IPS-18a (cell line): ENCODE measurements around the gene LRRK2.
"Not testable (repeated sequence)": the region's sequence is repeated elsewhere in the genome, so short reads cannot be mapped to it uniquely, and the experiment has no call there.

Experiments used
- H3K27ac ChIP-seq: one replicate; pipeline ENCODE4 v1.5.1; 2013; ENCODE audit warnings: low read length
- H3K27me3 ChIP-seq: one replicate; pipeline ENCODE4 v1.6.1; 2013; ENCODE audit warnings: mild to moderate bottlenecking, low read length; ENCODE audit not compliant: control insufficient read depth, insufficient read depth
- H3K36me3 ChIP-seq: one replicate; pipeline ENCODE4 v1.6.1; 2013; ENCODE audit warnings: low read depth, low read length; ENCODE audit not compliant: control insufficient read depth
- H3K4me1 ChIP-seq: one replicate; pipeline ENCODE4 v1.6.1; 2013; ENCODE audit warnings: low read depth, low read length; ENCODE audit not compliant: control insufficient read depth
- H3K4me3 ChIP-seq: one replicate; pipeline ENCODE4 v1.5.1; 2013; ENCODE audit warnings: low read length
- H3K9ac ChIP-seq: one replicate; pipeline ENCODE4 v1.6.1; 2013; ENCODE audit warnings: mild to moderate bottlenecking, low read length, moderate library complexity
- H3K9me3 ChIP-seq: one replicate; pipeline ENCODE4 v1.6.1; 2013; ENCODE audit warnings: low read depth, low read length; ENCODE audit not compliant: control insufficient read depth

LRRK2 gene

DNA sequence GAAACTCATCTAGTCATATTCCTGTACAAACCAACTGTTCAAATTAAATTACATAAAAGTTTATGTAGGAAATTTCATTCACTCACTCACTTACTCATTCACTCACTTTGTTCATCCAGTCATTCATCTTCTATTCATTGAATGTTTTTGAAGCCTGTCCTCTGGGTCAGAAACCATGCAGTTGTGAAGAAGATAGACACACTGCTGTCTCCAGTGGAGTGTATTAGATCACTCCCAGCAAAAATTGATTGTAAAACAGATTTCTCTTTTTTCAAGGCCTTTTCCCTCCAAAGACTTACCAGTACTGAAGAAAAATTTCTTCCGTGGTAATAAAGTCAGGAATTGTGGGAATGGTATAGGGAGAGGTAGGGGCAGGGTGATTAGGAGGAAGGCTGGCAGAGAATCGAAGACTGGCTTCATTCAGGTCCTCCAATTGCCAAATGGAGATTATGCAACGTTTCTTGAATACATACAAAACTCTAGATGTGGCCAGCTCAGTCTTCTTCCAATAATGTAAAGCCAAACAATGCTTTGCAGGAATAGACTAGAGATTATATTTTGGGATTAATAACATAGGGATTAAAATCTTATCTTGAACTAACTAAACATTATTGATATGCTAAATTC lies 9.1 kb downstream of the LRRK2 start:
- Histone ChIP-seq H3K4me3 (no peak overlapping the region), H3K27ac (no peak overlapping the region), H3K36me3 (no peaks in the 10 kb centered on the region), H3K9ac (no peak overlapping the region), H3K27me3 (no peaks in the 10 kb centered on the region), H3K4me1 (no peaks in the 10 kb centered on the region), H3K9me3 (no peaks in the 10 kb centered on the region)

DNA sequence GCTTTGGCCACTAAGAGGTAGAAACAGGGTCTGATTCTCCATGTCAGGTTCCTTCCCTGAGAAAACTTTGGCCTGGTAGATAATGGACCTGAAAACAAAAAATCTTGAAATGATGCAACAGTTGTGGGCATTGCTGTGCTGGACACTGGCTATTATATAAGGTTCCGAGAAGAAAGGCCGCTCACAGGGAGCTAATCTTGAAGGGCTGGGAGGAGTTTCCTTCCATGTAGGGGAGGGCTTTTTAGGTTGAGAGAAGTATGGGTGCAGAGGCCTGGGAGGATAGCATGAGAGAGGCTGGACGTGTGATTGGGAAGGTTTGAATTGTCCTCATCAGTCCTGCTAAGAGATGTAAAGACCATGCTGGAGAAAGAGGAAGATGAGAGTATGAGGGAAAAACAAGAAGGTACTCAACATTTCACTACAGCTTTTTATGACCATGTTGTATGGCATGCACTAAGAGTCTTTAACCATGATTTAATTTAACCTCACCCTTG lies 11.6 kb downstream of the LRRK2 start:
- Histone ChIP-seq H3K27me3 (no peaks in the 10 kb centered on the region), H3K9ac (no peak overlapping the region), H3K9me3 (no peaks in the 10 kb centered on the region), H3K27ac (no peak overlapping the region), H3K4me3 (no peak overlapping the region), H3K36me3 (no peaks in the 10 kb centered on the region), H3K4me1 (no peaks in the 10 kb centered on the region)

DNA sequence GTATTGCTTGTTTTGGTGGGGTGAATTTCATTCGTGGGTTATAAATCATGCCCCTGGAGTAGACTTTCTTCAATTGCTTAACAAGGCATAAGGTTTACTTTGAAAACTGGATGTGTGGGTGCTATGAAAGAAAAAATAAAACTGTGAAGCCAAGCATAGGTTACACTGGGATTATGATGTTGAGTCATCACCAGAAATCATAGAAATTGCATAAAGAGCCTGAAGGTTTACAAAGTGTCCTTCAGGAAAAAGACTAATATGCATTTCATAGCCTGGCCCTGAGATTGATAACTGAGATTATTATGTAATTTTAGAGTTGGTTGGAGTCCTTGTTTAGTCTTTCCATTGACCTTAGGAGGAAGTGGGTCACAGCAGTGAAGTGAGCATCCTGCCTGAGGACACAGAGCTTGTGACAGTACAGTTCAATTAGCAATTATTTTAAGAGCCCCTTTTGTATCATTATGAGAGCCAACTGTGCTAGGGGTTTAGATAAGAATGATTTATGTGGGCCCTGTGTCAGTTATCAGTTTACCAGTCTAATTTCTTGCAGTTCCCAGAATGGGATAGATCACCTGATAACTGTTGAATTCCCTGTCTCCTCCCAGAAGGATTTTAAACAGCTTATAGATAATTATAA lies 13.6 kb downstream of the LRRK2 start:
- no peaks in the 10 kb centered on the region for H3K27me3 ChIP-seq
- H3K36me3 ChIP-seq = no peaks in the 10 kb centered on the region
- H3K27ac ChIP-seq = no peak overlapping the region
- no peak overlapping the region for H3K9ac ChIP-seq
- H3K4me1 ChIP-seq = no peaks in the 10 kb centered on the region
- H3K9me3 ChIP-seq = no peaks in the 10 kb centered on the region
- H3K4me3 ChIP-seq = no peak overlapping the region

DNA sequence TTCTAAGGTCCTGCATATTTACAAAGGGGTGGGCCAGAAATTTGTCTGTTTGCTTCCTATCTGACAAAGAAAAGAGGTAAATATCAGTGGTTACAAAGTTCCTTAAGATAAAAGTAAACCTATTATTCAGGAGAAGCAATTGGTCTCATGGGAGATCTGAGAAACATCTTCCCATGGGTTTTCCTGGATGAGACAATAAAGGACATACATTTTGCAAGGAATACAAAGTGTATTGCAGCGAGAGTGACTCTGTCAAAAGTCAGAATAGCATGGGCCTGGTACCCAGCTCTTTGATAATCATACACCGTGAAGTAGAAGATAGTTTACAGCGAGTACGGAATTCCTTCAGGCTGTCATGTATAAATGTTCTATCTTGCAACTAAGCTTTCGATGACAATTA lies 14.2 kb downstream of the LRRK2 start:
- Histone ChIP-seq H3K4me3 (no peak overlapping the region), H3K9me3 (no peaks in the 10 kb centered on the region), H3K36me3 (no peaks in the 10 kb centered on the region), H3K4me1 (no peaks in the 10 kb centered on the region), H3K27ac (no peak overlapping the region), H3K9ac (no peak overlapping the region), H3K27me3 (no peaks in the 10 kb centered on the region)

DNA sequence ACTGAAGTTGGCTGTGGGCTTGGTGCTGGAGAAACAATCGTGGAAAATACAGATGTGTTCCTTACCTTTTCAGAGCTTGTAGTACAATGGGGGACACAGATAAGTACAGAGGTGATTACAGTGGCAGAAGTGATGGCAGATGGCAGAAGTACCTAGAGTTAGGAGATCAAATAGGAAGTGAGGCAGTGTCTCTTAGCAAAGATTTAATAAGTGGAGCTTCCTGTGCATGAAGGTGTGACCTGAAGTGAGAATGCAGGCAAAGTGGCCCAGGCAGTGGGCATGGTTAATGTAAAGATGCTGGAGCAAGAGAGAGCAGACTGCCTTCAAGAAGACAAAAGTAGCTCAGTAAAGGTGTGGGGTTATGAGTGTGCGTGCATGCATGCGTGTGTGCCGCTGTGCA lies 16.0 kb downstream of the LRRK2 start:
- H3K36me3 ChIP-seq = no peaks in the 10 kb centered on the region
- no peak overlapping the region for H3K4me3 ChIP-seq
- no peaks in the 10 kb centered on the region for H3K4me1 ChIP-seq
- H3K9me3 ChIP-seq = no peaks in the 10 kb centered on the region
- no peak overlapping the region for H3K9ac ChIP-seq
- H3K27ac ChIP-seq = no peak overlapping the region
- H3K27me3 ChIP-seq = no peaks in the 10 kb centered on the region

DNA sequence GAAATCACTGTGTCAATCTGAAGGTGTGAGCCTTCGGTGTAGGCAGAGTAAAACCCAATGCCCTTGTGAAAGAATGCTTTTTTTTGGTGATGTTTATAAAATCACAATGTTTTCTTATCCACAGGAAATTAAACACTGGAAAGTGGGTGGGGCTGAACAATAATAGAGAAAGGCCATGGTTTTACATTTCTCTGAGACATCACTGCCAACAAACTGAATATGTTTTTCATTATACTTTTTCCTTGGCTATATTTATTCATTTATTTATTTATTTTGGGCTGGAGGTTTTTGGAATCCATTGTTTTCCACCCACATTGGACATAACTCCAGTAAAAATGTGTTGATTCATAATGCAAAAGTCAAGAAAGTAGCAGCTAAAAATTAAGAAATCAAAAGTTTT lies 16.9 kb downstream of the LRRK2 start:
- H3K4me3 ChIP-seq = no peak overlapping the region
- H3K27ac ChIP-seq = no peak overlapping the region
- no peak overlapping the region for H3K9ac ChIP-seq
- H3K4me1 ChIP-seq = no peaks in the 10 kb centered on the region
- H3K36me3 ChIP-seq = no peaks in the 10 kb centered on the region
- no peaks in the 10 kb centered on the region for H3K27me3 ChIP-seq
- no peaks in the 10 kb centered on the region for H3K9me3 ChIP-seq

DNA sequence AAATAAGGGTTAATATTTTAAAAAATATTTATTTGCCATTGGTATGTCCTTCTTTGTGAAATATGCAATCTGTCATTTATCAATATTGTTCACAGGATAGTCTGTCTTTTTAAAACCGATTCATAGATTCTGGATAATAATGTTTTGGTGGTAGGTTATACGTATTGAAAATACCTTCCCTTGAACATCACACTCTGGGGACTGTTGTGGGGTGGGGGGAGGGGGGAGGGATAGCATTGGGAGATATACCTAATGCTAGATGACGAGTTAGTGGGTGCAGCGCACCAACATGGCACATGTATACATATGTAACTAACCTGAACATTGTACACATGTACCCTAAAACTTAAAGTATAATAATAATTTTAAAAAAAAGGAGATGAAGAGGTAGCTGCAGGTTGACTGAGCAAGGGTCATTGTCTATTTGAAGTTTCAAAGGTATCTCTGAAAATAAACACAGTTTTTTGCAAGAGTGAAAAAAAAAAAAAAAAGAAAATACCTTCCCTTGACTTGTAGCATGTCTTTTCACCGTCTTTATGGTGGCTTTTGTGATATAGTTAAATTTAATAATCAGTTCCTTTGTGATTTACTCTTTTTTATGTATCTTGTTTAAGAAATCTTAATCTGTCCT lies 19.8 kb downstream of the LRRK2 start:
- not testable (repeated sequence) for H3K27me3 ChIP-seq, H3K9ac ChIP-seq

DNA sequence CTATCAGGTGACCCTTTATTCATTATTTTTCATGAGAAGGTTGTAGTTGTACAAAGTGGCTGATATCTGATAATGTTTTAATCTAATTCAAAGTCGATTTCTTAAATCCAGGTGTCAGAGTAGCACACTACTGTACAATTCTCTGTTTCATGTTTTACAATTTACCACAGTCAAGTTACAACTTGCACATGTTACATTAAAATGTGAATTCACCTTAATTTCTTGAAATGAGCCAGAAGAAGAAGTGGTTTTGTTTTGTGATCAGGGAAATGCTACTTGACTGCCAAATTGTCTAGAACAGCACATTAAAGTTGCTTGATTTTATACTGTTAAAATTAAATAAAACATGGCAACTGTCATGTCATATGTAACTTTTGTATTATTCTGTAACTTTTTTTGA lies 23.2 kb downstream of the LRRK2 start:
- H3K27ac ChIP-seq = no peak overlapping the region
- H3K9ac ChIP-seq = no peak overlapping the region
- no peaks in the 10 kb centered on the region for H3K36me3 ChIP-seq
- H3K4me1 ChIP-seq = no peaks in the 10 kb centered on the region
- no peak overlapping the region for H3K4me3 ChIP-seq
- no peaks in the 10 kb centered on the region for H3K27me3 ChIP-seq
- no peaks in the 10 kb centered on the region for H3K9me3 ChIP-seq

More for the DNA sequence above, 19.8 kb downstream of the LRRK2 start:
- H3K36me3 ChIP-seq, H3K4me3 ChIP-seq, H3K9me3 ChIP-seq, H3K4me1 ChIP-seq, H3K27ac ChIP-seq: not testable (repeated sequence)

DNA sequence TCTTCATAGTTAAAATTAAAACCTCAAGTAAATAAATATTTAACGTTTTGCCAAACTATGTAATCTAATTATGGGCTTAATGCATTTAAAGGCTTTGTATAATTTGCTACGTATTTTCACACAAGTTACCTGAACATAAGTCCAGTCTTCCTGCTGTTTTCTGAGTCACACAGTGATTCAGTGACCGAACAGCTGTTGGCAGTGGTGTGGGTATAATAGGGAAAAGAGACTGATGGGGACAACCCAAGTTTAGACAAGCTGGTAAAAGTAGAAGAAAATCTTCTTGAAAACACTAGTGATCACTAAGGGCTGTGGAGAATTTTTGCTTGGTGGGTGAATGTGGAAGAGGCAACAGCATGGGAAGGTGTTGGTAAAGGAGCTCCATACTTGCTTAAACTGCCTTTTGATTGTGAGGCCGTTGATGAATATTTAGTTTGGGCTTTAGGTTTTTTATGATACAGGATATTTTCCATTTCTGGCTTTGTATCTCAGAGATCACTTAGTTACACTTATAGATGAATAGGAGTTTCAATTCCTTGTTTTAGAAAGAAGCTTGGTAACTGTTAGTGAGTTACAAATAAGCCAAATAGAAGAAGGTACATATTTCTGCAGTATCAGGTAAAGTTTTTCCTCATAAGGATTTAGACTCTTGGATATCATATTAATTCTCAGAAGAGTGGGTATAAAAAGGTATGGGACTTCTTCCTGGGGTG lies 23.9 kb downstream of the LRRK2 start:
- Histone ChIP-seq H3K36me3 (no peaks in the 10 kb centered on the region), H3K27me3 (no peaks in the 10 kb centered on the region), H3K4me3 (no peak overlapping the region), H3K9ac (no peak overlapping the region), H3K9me3 (no peaks in the 10 kb centered on the region), H3K27ac (no peak overlapping the region), H3K4me1 (no peaks in the 10 kb centered on the region)

DNA sequence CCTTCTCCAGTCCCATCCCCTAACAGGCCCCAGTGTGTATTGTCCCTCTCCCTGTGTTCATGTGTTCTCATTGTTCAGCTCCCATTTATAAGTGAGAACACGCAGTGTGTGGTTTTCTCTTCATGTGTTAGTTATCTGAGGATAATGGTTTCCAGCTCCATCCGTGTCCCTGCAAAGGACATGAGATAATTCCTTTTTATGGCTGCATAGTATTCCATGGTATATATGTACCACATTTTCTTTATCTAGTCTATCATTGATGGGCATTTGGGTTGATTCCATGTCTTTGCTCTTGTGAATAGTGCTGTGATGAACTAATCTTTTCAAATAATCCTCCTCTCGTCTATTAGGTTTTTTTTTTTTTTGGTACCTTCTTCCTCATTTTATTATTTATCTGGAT lies 25.9 kb downstream of the LRRK2 start:
- H3K27ac ChIP-seq, H3K4me1 ChIP-seq, H3K9ac ChIP-seq, H3K4me3 ChIP-seq, H3K36me3 ChIP-seq, H3K9me3 ChIP-seq, H3K27me3 ChIP-seq: not testable (repeated sequence)

DNA sequence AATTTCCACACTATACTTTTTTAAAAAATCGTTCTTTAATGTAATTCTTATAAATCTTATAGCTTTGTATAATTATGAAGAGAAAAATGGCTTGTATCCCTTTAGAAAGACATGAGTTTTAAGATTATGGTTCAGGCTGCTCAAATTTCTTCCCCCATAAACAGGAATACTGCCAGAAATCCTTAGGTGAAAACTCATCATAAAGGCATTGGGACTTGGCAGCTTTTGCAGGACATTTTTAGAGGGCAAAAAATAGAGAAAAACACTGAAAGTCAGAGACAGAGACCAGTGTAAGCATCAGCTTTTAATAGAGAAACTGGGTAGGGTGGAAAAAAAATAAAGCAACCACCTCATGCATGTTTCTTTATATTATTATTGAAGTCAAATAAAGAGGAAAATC lies 29.1 kb downstream of the LRRK2 start:
- Histone ChIP-seq H3K4me1 (no peaks in the 10 kb centered on the region), H3K36me3 (no peaks in the 10 kb centered on the region), H3K4me3 (no peak overlapping the region), H3K9me3 (no peaks in the 10 kb centered on the region), H3K27me3 (no peaks in the 10 kb centered on the region), H3K27ac (no peak overlapping the region), H3K9ac (no peak overlapping the region)
